Measurements from ENCODE around the gene PSIP1.

DNA sequence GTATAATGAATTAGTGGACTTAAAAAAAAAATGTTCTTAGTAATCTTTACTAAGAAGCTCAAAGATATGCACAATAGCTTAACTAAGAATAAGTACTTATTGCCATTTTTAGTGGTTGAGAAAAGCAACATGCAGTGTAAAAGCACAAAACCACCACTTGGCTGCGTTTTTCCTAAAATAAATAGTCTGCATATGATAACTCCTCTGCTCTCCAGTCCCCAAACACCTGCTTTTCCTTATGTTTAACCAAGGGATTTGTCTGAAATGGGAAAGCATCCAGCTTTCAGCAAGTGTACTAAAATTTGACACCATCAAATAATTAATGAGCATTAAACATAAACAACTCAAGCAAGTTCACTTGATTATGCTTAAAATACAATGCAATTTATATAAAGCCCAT, 41.4 kb downstream of the PSIP1 start:
- TF ChIP-seq, protein P1, sequence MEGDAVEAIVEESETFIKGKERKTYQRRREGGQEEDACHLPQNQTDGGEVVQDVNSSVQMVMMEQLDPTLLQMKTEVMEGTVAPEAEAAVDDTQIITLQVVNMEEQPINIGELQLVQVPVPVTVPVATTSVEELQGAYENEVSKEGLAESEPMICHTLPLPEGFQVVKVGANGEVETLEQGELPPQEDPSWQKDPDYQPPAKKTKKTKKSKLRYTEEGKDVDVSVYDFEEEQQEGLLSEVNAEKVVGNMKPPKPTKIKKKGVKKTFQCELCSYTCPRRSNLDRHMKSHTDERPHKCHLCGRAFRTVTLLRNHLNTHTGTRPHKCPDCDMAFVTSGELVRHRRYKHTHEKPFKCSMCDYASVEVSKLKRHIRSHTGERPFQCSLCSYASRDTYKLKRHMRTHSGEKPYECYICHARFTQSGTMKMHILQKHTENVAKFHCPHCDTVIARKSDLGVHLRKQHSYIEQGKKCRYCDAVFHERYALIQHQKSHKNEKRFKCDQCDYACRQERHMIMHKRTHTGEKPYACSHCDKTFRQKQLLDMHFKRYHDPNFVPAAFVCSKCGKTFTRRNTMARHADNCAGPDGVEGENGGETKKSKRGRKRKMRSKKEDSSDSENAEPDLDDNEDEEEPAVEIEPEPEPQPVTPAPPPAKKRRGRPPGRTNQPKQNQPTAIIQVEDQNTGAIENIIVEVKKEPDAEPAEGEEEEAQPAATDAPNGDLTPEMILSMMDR (IDR thresholded peaks at IDR 0.05), result no peak
- TF ChIP-seq POLR2A (IDR thresholded peaks at IDR 0.05), result no peak
